ENCODE measurements around the gene TGIF1.

Gene TGIF1

GRCh38 chr18:3450012-3450798, at the start of gene TGIF1:
Gene TGIF1, plus strand, starts transcription at chr18:3450172. Its CDS starts 318 bp downstream, at chr18:3450490.
- TF ChIP-seq TCF12 (IDR thresholded peaks at IDR 0.05; ENCODE audit: low read depth) (no peak; the same call in 1 of the 2 replicates), MAX (IDR thresholded peaks at IDR 0.05) (peak; percentile 56), TAF1 (IDR thresholded peaks at IDR 0.05; ENCODE audit: low read depth) (peak; percentile 32), TEAD4 (IDR thresholded peaks at IDR 0.05) (peak; percentile 44), EP300 (IDR thresholded peaks at IDR 0.05; ENCODE audit: borderline replicate concordance) (no peak), NFIC (IDR thresholded peaks at IDR 0.05) (peak; percentile 49), ZBTB7A (IDR thresholded peaks at IDR 0.05; ENCODE audit: low read depth) (peak; percentile 68), FOXM1 (IDR thresholded peaks at IDR 0.05; ENCODE audit: borderline replicate concordance, low read depth) (0 out of 2 replicates have a peak, but pooled peaks have one; percentile 25)

- no peak for TF ChIP-seq CEBPB (IDR thresholded peaks at IDR 0.05)
- TF ChIP-seq CREB1 (IDR thresholded peaks at IDR 0.05; ENCODE audit: low read depth) = no peak
- TF ChIP-seq REST (IDR thresholded peaks at IDR 0.05; ENCODE audit: low read depth) = no peak
- TF ChIP-seq TCF12 (IDR thresholded peaks at IDR 0.05; ENCODE audit: low read depth) = no peak
- no peak for TF ChIP-seq TEAD4 (IDR thresholded peaks at IDR 0.05)
- TF ChIP-seq EP300 (IDR thresholded peaks at IDR 0.05; ENCODE audit: borderline replicate concordance) = no peak
- TF ChIP-seq RAD21 (IDR thresholded peaks at IDR 0.05; ENCODE audit: low read depth) = no peak
- no peak for TF ChIP-seq NFIC (IDR thresholded peaks at IDR 0.05)
- no peak for TF ChIP-seq ZBTB7A (IDR thresholded peaks at IDR 0.05; ENCODE audit: low read depth)
- no peak for TF ChIP-seq MAX (IDR thresholded peaks at IDR 0.05)
- TF ChIP-seq TAF1 (IDR thresholded peaks at IDR 0.05; ENCODE audit: low read depth) = no peak
- TF ChIP-seq YY1 (IDR thresholded peaks at IDR 0.05; ENCODE audit: low read depth) = no peak
- no peak for TF ChIP-seq USF1 (IDR thresholded peaks at IDR 0.05)
- TF ChIP-seq EGR1 (IDR thresholded peaks at IDR 0.05) = no peak
- TF ChIP-seq FOXM1 (IDR thresholded peaks at IDR 0.05; ENCODE audit: borderline replicate concordance, low read depth) = no peak
Measured at GRCh38 chr18:3400567-3401296, 49.2 kb upstream of the TGIF1 start.

- TF ChIP-seq NFIC (IDR thresholded peaks at IDR 0.05) (no peak), CREB1 (IDR thresholded peaks at IDR 0.05; ENCODE audit: low read depth) (no peak), RAD21 (IDR thresholded peaks at IDR 0.05; ENCODE audit: low read depth) (no peak), YY1 (IDR thresholded peaks at IDR 0.05; ENCODE audit: low read depth) (no peak), CEBPB (IDR thresholded peaks at IDR 0.05) (no peak), TAF1 (IDR thresholded peaks at IDR 0.05; ENCODE audit: low read depth) (no peak), EGR1 (IDR thresholded peaks at IDR 0.05) (no peak), ZBTB7A (IDR thresholded peaks at IDR 0.05; ENCODE audit: low read depth) (no peak), MAX (IDR thresholded peaks at IDR 0.05) (no peak), TEAD4 (IDR thresholded peaks at IDR 0.05) (no peak), USF1 (IDR thresholded peaks at IDR 0.05) (no peak), REST (IDR thresholded peaks at IDR 0.05; ENCODE audit: low read depth) (no peak), TCF12 (IDR thresholded peaks at IDR 0.05; ENCODE audit: low read depth) (no peak), FOXM1 (IDR thresholded peaks at IDR 0.05; ENCODE audit: borderline replicate concordance, low read depth) (no peak), EP300 (IDR thresholded peaks at IDR 0.05; ENCODE audit: borderline replicate concordance) (no peak)
Measured at GRCh38 chr18:3401669-3402620, 48.0 kb upstream of the TGIF1 start.

- no peak for TF ChIP-seq TEAD4 (IDR thresholded peaks at IDR 0.05)
- no peak for TF ChIP-seq EP300 (IDR thresholded peaks at IDR 0.05; ENCODE audit: borderline replicate concordance)
- TF ChIP-seq MAX (IDR thresholded peaks at IDR 0.05) = no peak
- peak; percentile 62 for TF ChIP-seq USF1 (IDR thresholded peaks at IDR 0.05)
Measured at GRCh38 chr18:3402982-3403451, 47.0 kb upstream of the TGIF1 start.
